Panc1 (cell line): Measurements from ENCODE around the gene FARS2. TPM values are rescaled to one million over a fixed set of nuclear protein-coding genes. Genes with fewer than 3 reads are reported as not detected.
A peak's percentile ranks its signal among the peaks of the same experiment; 100 is the strongest.

Experiments
- ATAC-seq: fragments of 200-7000 bp; cut with Tn5 transposase; 2 replicates; pipeline ENCODE4 v1.9.1; 2020; ENCODE audit warnings: mild to moderate bottlenecking, moderate library complexity
- BruUV-seq: library from RNA; stranded (reverse); fragments of 400-500 nt; replicated peaks from 2 replicates; lab custom pipeline; 2021; lab: Mats Ljungman, UMichigan
- CTCF ChIA-PET: fragments of 300-600 bp; sonication (Branson Sonifier 250); formaldehyde crosslinking; loops from one replicate; lab custom pipeline; 2022; ENCODE audit warnings: antibody characterized with exemption; lab: Charles Lee
- POLR2A ChIA-PET: fragments of 300-600 bp; sonication (Branson Sonifier 250); formaldehyde crosslinking; loops from one replicate; lab custom pipeline; 2022; ENCODE audit warnings: antibody characterized with exemption; lab: Charles Lee
- DNase-seq: peaks from one replicate; pipeline ENCODE4 v3.0.0-alpha.2; 2010; ENCODE audit warnings: low read depth, low spot score
- H3K27ac ChIP-seq: 2 replicates; pipeline ENCODE4 v1.5.1; 2011; ENCODE audit warnings: mild to moderate bottlenecking, low read length, inconsistent platforms
- H3K27me3 ChIP-seq: fragments of 200-500 bp; sonication (Bioruptor generic); 2 replicates; pipeline ENCODE4 v1.6.0; 2014; ENCODE audit warnings: low read length, inconsistent platforms; ENCODE audit not compliant: control insufficient read depth, insufficient read depth
- H3K36me3 ChIP-seq: fragments of 200-500 bp; sonication (Bioruptor generic); 2 replicates; pipeline ENCODE4 v1.5.1; 2014; ENCODE audit warnings: inconsistent platforms, mild to moderate bottlenecking, low read length, moderate library complexity; ENCODE audit not compliant: control insufficient read depth, insufficient read depth
- H3K4me1 ChIP-seq: 2 replicates; pipeline ENCODE4 v1.5.1; 2011; ENCODE audit warnings: inconsistent platforms, mild to moderate bottlenecking, low read length, moderate library complexity; ENCODE audit not compliant: control insufficient read depth, insufficient read depth
- H3K4me3 ChIP-seq, 2 experiments: 2 replicates each; pipeline ENCODE4 v1.5.1; 2011 to 2012; ENCODE audit warnings: low read depth in 2 of 2, low read length in 2 of 2, mild to moderate bottlenecking in 2 of 2, inconsistent platforms in 1 of 2, moderate library complexity in 1 of 2
- H3K9me3 ChIP-seq: fragments of 200-500 bp; sonication (Bioruptor generic); 2 replicates; pipeline ENCODE4 v1.5.1; 2014; ENCODE audit warnings: low read depth, mild to moderate bottlenecking, inconsistent platforms, low read length, moderate library complexity; ENCODE audit not compliant: control insufficient read depth, insufficient read depth
- POLR2AphosphoS5 ChIP-seq: IDR thresholded peaks from 2 replicates; pipeline ENCODE4 v1.6.1; 2012; ENCODE audit warnings: mild to moderate bottlenecking, low read depth, low read length, moderate library complexity
- SIN3A ChIP-seq: IDR thresholded peaks from 2 replicates; pipeline ENCODE4 v1.6.1; 2012; ENCODE audit warnings: low read depth, mild to moderate bottlenecking, low read length, moderate library complexity, borderline replicate concordance; ENCODE audit not compliant: insufficient read depth
- TCF7L2 ChIP-seq: IDR thresholded peaks from 2 replicates; pipeline ENCODE4 v1.6.1; 2011; ENCODE audit warnings: mild to moderate bottlenecking, low read depth, low read length, inconsistent platforms
- in situ Hi-C: cut with HindIII; loops from 2 replicates; pipeline ENCODE4 v1.10.0; 2016; ENCODE audit warnings: low sequenced_read_pairs, low pct_unique_long_range_greater_than_20kb
- intact Hi-C: fragments of 100-400 bp; cut with micrococcal nuclease; formaldehyde crosslinking; loops from one replicate; pipeline ENCODE4 v1.10.0; 2022; ENCODE audit not compliant: unreplicated experiment
- total RNA-seq: library from RNA; stranded (reverse); gene quantifications from one replicate; pipeline ENCODE4 v1.2.1, GENCODE V29; 2021; ENCODE audit not compliant: unreplicated experiment
- TF ChIP-seq, protein P1 (sequence below): fragments of 450-650 bp; IDR thresholded peaks from 2 replicates; pipeline ENCODE4 v1.5.1; 2017; ENCODE audit warnings: mild to moderate bottlenecking
- TF ChIP-seq, protein P2 (sequence below), 2 experiments: IDR thresholded peaks; 2 replicates each; pipeline ENCODE4 v1.6.1; 2011 to 2012; ENCODE audit warnings: low read depth in 2 of 2, control low read depth in 1 of 2, low read length in 1 of 2, mild to moderate bottlenecking in 1 of 2, moderate library complexity in 1 of 2; ENCODE audit not compliant: insufficient read depth in 1 of 2

Gene FARS2
- total RNA-seq, 1 experiment from 2014 or later = 12.8 TPM

DNA sequence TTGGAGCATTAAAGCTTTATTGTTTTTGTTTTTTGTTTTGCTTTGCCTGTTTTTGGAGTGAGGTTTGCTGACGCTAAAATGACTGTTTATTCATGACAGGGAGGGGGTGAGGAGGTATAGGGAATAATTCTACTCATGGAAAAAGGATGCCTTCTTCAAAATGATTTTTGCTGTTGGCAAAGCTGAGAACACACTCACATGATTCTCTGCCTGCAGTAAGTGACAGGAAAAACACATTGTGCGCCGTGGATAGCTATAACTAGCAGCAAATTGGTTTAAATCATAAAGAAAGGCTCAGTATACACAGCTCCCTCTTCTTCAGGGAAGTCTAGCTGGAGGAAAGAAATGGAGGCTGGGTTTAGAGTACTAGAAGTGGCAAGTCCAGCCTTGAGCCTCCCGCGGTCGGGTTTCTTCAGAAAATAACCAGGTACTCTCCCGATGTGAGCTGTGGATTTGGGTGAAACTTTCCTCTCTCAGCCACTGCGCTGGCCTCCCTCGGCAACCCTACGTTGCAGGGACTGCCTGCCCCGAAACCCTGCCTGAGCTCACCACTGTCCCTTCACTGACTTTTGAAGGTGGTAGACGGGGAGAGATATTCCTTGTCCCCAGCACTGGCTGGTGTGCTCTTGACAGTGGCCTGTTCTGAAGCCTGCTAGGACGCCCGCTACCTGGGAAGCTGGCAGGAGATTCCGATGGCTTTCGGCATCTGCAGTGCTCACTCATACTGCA, 467.2 kb downstream of the FARS2 start:
- intact Hi-C loops = no loop called here
- CTCF ChIA-PET = no interaction called here

GRCh38 chr6:5729080-5729434, 467.7 kb downstream of the FARS2 start:
- POLR2A ChIA-PET = no interaction called here
- H3K36me3 ChIP-seq = no peaks in the 10 kb centered on the region
- ATAC-seq (peak; percentile 66), DNase-seq (peak; percentile 22)
- no TSS peak for BruUV-seq
- H3K9me3 ChIP-seq = no peaks in the 10 kb centered on the region
- no peak overlapping the region for H3K4me3 ChIP-seq
- no peaks in the 10 kb centered on the region for H3K27me3 ChIP-seq
- H3K27ac ChIP-seq = no peak overlapping the region
- no peaks in the 10 kb centered on the region for H3K4me1 ChIP-seq
- TF ChIP-seq SIN3A (no peak), TCF7L2 (no peak), POLR2AphosphoS5 (no peak)
- TF ChIP-seq, protein P1, sequence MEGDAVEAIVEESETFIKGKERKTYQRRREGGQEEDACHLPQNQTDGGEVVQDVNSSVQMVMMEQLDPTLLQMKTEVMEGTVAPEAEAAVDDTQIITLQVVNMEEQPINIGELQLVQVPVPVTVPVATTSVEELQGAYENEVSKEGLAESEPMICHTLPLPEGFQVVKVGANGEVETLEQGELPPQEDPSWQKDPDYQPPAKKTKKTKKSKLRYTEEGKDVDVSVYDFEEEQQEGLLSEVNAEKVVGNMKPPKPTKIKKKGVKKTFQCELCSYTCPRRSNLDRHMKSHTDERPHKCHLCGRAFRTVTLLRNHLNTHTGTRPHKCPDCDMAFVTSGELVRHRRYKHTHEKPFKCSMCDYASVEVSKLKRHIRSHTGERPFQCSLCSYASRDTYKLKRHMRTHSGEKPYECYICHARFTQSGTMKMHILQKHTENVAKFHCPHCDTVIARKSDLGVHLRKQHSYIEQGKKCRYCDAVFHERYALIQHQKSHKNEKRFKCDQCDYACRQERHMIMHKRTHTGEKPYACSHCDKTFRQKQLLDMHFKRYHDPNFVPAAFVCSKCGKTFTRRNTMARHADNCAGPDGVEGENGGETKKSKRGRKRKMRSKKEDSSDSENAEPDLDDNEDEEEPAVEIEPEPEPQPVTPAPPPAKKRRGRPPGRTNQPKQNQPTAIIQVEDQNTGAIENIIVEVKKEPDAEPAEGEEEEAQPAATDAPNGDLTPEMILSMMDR = no peak
- TF ChIP-seq, protein P2, sequence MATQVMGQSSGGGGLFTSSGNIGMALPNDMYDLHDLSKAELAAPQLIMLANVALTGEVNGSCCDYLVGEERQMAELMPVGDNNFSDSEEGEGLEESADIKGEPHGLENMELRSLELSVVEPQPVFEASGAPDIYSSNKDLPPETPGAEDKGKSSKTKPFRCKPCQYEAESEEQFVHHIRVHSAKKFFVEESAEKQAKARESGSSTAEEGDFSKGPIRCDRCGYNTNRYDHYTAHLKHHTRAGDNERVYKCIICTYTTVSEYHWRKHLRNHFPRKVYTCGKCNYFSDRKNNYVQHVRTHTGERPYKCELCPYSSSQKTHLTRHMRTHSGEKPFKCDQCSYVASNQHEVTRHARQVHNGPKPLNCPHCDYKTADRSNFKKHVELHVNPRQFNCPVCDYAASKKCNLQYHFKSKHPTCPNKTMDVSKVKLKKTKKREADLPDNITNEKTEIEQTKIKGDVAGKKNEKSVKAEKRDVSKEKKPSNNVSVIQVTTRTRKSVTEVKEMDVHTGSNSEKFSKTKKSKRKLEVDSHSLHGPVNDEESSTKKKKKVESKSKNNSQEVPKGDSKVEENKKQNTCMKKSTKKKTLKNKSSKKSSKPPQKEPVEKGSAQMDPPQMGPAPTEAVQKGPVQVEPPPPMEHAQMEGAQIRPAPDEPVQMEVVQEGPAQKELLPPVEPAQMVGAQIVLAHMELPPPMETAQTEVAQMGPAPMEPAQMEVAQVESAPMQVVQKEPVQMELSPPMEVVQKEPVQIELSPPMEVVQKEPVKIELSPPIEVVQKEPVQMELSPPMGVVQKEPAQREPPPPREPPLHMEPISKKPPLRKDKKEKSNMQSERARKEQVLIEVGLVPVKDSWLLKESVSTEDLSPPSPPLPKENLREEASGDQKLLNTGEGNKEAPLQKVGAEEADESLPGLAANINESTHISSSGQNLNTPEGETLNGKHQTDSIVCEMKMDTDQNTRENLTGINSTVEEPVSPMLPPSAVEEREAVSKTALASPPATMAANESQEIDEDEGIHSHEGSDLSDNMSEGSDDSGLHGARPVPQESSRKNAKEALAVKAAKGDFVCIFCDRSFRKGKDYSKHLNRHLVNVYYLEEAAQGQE (IDR thresholded peaks at IDR 0.05; ENCODE audit: insufficient read depth in 1 of 2, low read depth in 2 of 2, low read length in 1 of 2) = no peak
- in situ Hi-C loops (no loop called here), intact Hi-C loops (no loop called here)
- CTCF ChIA-PET = no interaction called here

More for the DNA sequence above, 467.2 kb downstream of the FARS2 start:
- ATAC-seq (peak; percentile 12; the same call in 1 of the 2 replicates), DNase-seq (no peak)
- H3K4me1 ChIP-seq = no peaks in the 10 kb centered on the region
- no peak for TF ChIP-seq POLR2AphosphoS5
- TF ChIP-seq, protein P2 (IDR thresholded peaks at IDR 0.05; ENCODE audit: insufficient read depth in 1 of 2, low read depth in 2 of 2, low read length in 1 of 2) = no peak
- TF ChIP-seq, protein P1 = no peak
- no peak for TF ChIP-seq SIN3A
- no peak for TF ChIP-seq TCF7L2
- H3K36me3 ChIP-seq = no peaks in the 10 kb centered on the region
- no peak overlapping the region for H3K4me3 ChIP-seq
- in situ Hi-C loops = no loop called here
- no peaks in the 10 kb centered on the region for H3K27me3 ChIP-seq
- no peaks in the 10 kb centered on the region for H3K9me3 ChIP-seq
- BruUV-seq = no TSS peak
- POLR2A ChIA-PET = no interaction called here
- no peak overlapping the region for H3K27ac ChIP-seq
